Naive B cell (primary cell): ENCODE data around the gene CSNK1A1. TPM values are rescaled to one million over a fixed set of nuclear protein-coding genes. Genes with fewer than 3 reads are reported as not detected.

Experiments
- ATAC-seq, 2 donors: fragments of 150-1000 bp; cut with Tn5 transposase; 2 replicates each; pipeline ENCODE4 v1.10.0; 2021; ENCODE audit warnings: low read depth in 2 of 2, mild to moderate bottlenecking in 2 of 2, moderate library complexity in 2 of 2
- DNase-seq: peaks from one replicate; pipeline ENCODE4 v3.0.0; 2022
- H3K27ac Mint-ChIP-seq, 6 donors: one replicate each; pipeline ENCODE4 v1.8.0; 2020 to 2022; ENCODE audit warnings: mild to moderate bottlenecking in 6 of 6, mixed read lengths in 6 of 6, moderate library complexity in 5 of 6, inconsistent platforms in 2 of 6
- H3K27me3 Mint-ChIP-seq, 3 donors: one replicate each; pipeline ENCODE4 v1.8.0; 2021 to 2022; ENCODE audit warnings: mixed read lengths in 3 of 3, mild to moderate bottlenecking in 1 of 3
- H3K36me3 Mint-ChIP-seq, 2 donors: one replicate each; pipeline ENCODE4 v1.8.0; 2020 to 2022; ENCODE audit warnings: mixed read lengths in 2 of 2, inconsistent platforms in 1 of 2, mild to moderate bottlenecking in 1 of 2
- H3K4me1 Mint-ChIP-seq, 3 donors: one replicate each; pipeline ENCODE4 v1.8.0; 2020 to 2022; ENCODE audit warnings: mixed read lengths in 3 of 3, inconsistent platforms in 1 of 3, mild to moderate bottlenecking in 1 of 3, moderate library complexity in 1 of 3
- H3K4me3 Mint-ChIP-seq, 8 donors: one replicate each; pipeline ENCODE4 v1.8.0; 2020 to 2022; ENCODE audit warnings: mild to moderate bottlenecking in 8 of 8, mixed read lengths in 8 of 8, moderate library complexity in 8 of 8, inconsistent platforms in 2 of 8
- H3K9me3 Mint-ChIP-seq, 7 donors: one replicate each; pipeline ENCODE4 v1.8.0; 2020 to 2022; ENCODE audit warnings: mixed read lengths in 7 of 7, mild to moderate bottlenecking in 5 of 7, inconsistent platforms in 2 of 7, moderate library complexity in 1 of 7
- polyA plus RNA-seq, 6 donors: library from polyadenylated mRNA; unstranded; fragments of 300-500 nt; fragmentation: Illumina TruSeq; gene quantifications; one replicate each; pipeline ENCODE4 v1.2.3, GENCODE V29; 2021; ENCODE audit warnings: low read depth in 6 of 6

CSNK1A1 gene
- polyA plus RNA-seq, 6 donors from 2014 or later, result 100 to 148 (median 129) TPM

- Mint-ChIP-seq H3K36me3 (peaks cover 0 to 10% of the 10 kb centered on the region in 2 donors), H3K27me3 (no peaks in the 10 kb centered on the region), H3K27ac (no peak overlapping the region), H3K9me3 (peaks cover 0 to 1% (median 0%) of the 10 kb centered on the region in 7 donors), H3K4me1 (peaks cover 0 to 4% (median 2%) of the 10 kb centered on the region in 3 donors), H3K4me3 (no peak overlapping the region)
- ATAC-seq (no peak), DNase-seq (no peak)
Observed at GRCh38 chr5:149489605-149490037, 61.6 kb downstream of the CSNK1A1 start.

GRCh38 chr5:149488645-149489306 lies 62.5 kb downstream of the CSNK1A1 start:
- Mint-ChIP-seq H3K27me3 (no peaks in the 10 kb centered on the region), H3K36me3 (peaks cover 0 to 5% of the 10 kb centered on the region in 2 donors), H3K27ac (no peak overlapping the region), H3K9me3 (peaks cover 0 to 1% (median 0%) of the 10 kb centered on the region in 7 donors), H3K4me3 (peak overlapping the region in 1 of 8 donors; percentile 52), H3K4me1 (peaks cover 0 to 4% (median 2%) of the 10 kb centered on the region in 3 donors)
- DNase-seq (no peak), ATAC-seq (no peak)

GRCh38 chr5:149487672-149488071 lies 63.6 kb downstream of the CSNK1A1 start:
- Mint-ChIP-seq H3K27me3 (no peaks in the 10 kb centered on the region), H3K36me3 (no peaks in the 10 kb centered on the region), H3K4me3 (no peak overlapping the region), H3K27ac (no peak overlapping the region), H3K4me1 (peaks cover 0 to 4% (median 2%) of the 10 kb centered on the region in 3 donors), H3K9me3 (peaks cover 0 to 1% (median 0%) of the 10 kb centered on the region in 7 donors)
- no peak for ATAC-seq
- DNase-seq, result no peak

- H3K9me3 Mint-ChIP-seq, result peaks cover 0 to 1% (median 0%) of the 10 kb centered on the region in 7 donors
- peaks cover 0 to 4% (median 2%) of the 10 kb centered on the region in 3 donors for H3K4me1 Mint-ChIP-seq
- H3K4me3 Mint-ChIP-seq, result no peak overlapping the region
- H3K36me3 Mint-ChIP-seq, result no peaks in the 10 kb centered on the region
- ATAC-seq (no peak), DNase-seq (no peak)
- peaks cover 0 to 4% (median 0%) of the 10 kb centered on the region in 3 donors for H3K27me3 Mint-ChIP-seq
- H3K27ac Mint-ChIP-seq, result no peak overlapping the region
Observed at GRCh38 chr5:149486726-149487635, 64.3 kb downstream of the CSNK1A1 start.

GRCh38 chr5:149485655-149486615 lies 65.3 kb downstream of the CSNK1A1 start:
- no peak for ATAC-seq
- Mint-ChIP-seq H3K36me3 (no peaks in the 10 kb centered on the region), H3K4me1 (peaks cover 0 to 4% (median under 1%) of the 10 kb centered on the region in 3 donors), H3K27me3 (peaks cover 0 to 10% (median 0%) of the 10 kb centered on the region in 3 donors), H3K9me3 (peaks cover 0 to 1% (median 0%) of the 10 kb centered on the region in 7 donors), H3K4me3 (no peak overlapping the region), H3K27ac (no peak overlapping the region)
- DNase-seq, result no peak

GRCh38 chr5:149481485-149481884 lies 69.8 kb downstream of the CSNK1A1 start:
- no peaks in the 10 kb centered on the region for H3K4me1 Mint-ChIP-seq
- no peak overlapping the region for H3K4me3 Mint-ChIP-seq
- H3K36me3 Mint-ChIP-seq, result no peaks in the 10 kb centered on the region
- no peaks in the 10 kb centered on the region for H3K9me3 Mint-ChIP-seq
- no peak overlapping the region for H3K27ac Mint-ChIP-seq
- ATAC-seq (no peak), DNase-seq (no peak)
- H3K27me3 Mint-ChIP-seq, result peaks cover 0 to 11% (median 10%) of the 10 kb centered on the region in 3 donors

- no peak overlapping the region for H3K27ac Mint-ChIP-seq
- no peaks in the 10 kb centered on the region for H3K9me3 Mint-ChIP-seq
- ATAC-seq (no peak), DNase-seq (no peak)
- H3K4me1 Mint-ChIP-seq, result no peaks in the 10 kb centered on the region
- H3K36me3 Mint-ChIP-seq, result no peaks in the 10 kb centered on the region
- peaks cover 0 to 15% (median 10%) of the 10 kb centered on the region in 3 donors for H3K27me3 Mint-ChIP-seq
- no peak overlapping the region for H3K4me3 Mint-ChIP-seq
Observed at GRCh38 chr5:149478761-149479160, 72.5 kb downstream of the CSNK1A1 start.

- ATAC-seq (no peak), DNase-seq (no peak)
- H3K4me3 Mint-ChIP-seq, result no peak overlapping the region
- H3K27me3 Mint-ChIP-seq, result peaks cover 4 to 24% (median 9%) of the 10 kb centered on the region in 3 donors
- H3K4me1 Mint-ChIP-seq, result no peaks in the 10 kb centered on the region
- H3K36me3 Mint-ChIP-seq, result no peaks in the 10 kb centered on the region
- peak overlapping the region in 1 of 6 donors; percentile 52 for H3K27ac Mint-ChIP-seq
- no peaks in the 10 kb centered on the region for H3K9me3 Mint-ChIP-seq
Observed at GRCh38 chr5:149475777-149476176, 75.5 kb downstream of the CSNK1A1 start.

- Mint-ChIP-seq H3K27ac (no peak overlapping the region), H3K9me3 (no peaks in the 10 kb centered on the region), H3K27me3 (peaks cover 4 to 21% (median 12%) of the 10 kb centered on the region in 3 donors), H3K4me3 (no peak overlapping the region), H3K4me1 (no peaks in the 10 kb centered on the region), H3K36me3 (no peaks in the 10 kb centered on the region)
- no peak for DNase-seq
- ATAC-seq, result no peak
Observed at GRCh38 chr5:149474198-149474597, 77.0 kb downstream of the CSNK1A1 start.

- DNase-seq (no peak), ATAC-seq (no peak)
- Mint-ChIP-seq H3K27me3 (peaks cover 4 to 21% (median 12%) of the 10 kb centered on the region in 3 donors), H3K9me3 (no peaks in the 10 kb centered on the region), H3K36me3 (no peaks in the 10 kb centered on the region), H3K4me3 (no peak overlapping the region), H3K4me1 (no peaks in the 10 kb centered on the region), H3K27ac (peak overlapping the region in 1 of 6 donors; percentile 43)
Observed at GRCh38 chr5:149473441-149473840, 77.8 kb downstream of the CSNK1A1 start.

GRCh38 chr5:149472399-149472798 lies 78.8 kb downstream of the CSNK1A1 start:
- DNase-seq (no peak), ATAC-seq (no peak)
- Mint-ChIP-seq H3K9me3 (no peaks in the 10 kb centered on the region), H3K36me3 (no peaks in the 10 kb centered on the region), H3K4me1 (no peaks in the 10 kb centered on the region), H3K4me3 (no peak overlapping the region), H3K27ac (peak overlapping the region in 2 of 6 donors; percentile 21 to 39), H3K27me3 (peaks cover 8 to 25% (median 12%) of the 10 kb centered on the region in 3 donors)

- Mint-ChIP-seq H3K27me3 (peaks cover 8 to 25% (median 12%) of the 10 kb centered on the region in 3 donors), H3K4me3 (no peak overlapping the region), H3K4me1 (no peaks in the 10 kb centered on the region), H3K36me3 (no peaks in the 10 kb centered on the region), H3K27ac (peak overlapping the region in 1 of 6 donors; percentile 43), H3K9me3 (no peaks in the 10 kb centered on the region)
- DNase-seq (no peak), ATAC-seq (no peak)
Observed at GRCh38 chr5:149471406-149472183, 79.6 kb downstream of the CSNK1A1 start.
